RWPE1 (cell line): ENCODE measurements around the gene NPFFR1.
"Not testable (repeated sequence)": the region's sequence is repeated elsewhere in the genome, so short reads cannot be mapped to it uniquely, and the experiment has no call there.

Experiments
- CTCF ChIA-PET: fragments of 350-600 bp; sonication (Branson Sonifier 250); formaldehyde crosslinking; extraction: SDS; loops from one replicate; lab custom pipeline; 2021; lab: Yijun Ruan, JAX
- POLR2A ChIA-PET: fragments of 400-600 bp; formaldehyde crosslinking; extraction: SDS; loops from one replicate; lab custom pipeline; 2020; ENCODE audit warnings: antibody characterized with exemption; ENCODE audit not compliant: low non-redundant PET; lab: Yijun Ruan, JAX
- DNase-seq: peaks from one replicate; pipeline ENCODE4 v3.0.0; 2012; ENCODE audit warnings: low spot score
- H3K27ac ChIP-seq: fragments of 450-650 bp; 2 replicates; pipeline ENCODE4 v1.5.1; 2017
- TF ChIP-seq, protein P1 (sequence below): fragments of 450-650 bp; conservative IDR thresholded peaks from 2 replicates; pipeline ENCODE4 v1.5.1; 2017; ENCODE audit warnings: low read depth, mild to moderate bottlenecking

NPFFR1 gene

GRCh38 chr10:70223728-70224127, 60.1 kb downstream of the NPFFR1 start:
- ChIA-PET POLR2A (no interaction called here), CTCF (interaction anchor here (0.5 to 5.3 kb wide), 2 partner anchors 77 to 142 kb away, joined by 3 to 84 read pairs; partner anchors contain the start of gene TYSND1)
- no peak for DNase-seq
- TF ChIP-seq, protein P1, sequence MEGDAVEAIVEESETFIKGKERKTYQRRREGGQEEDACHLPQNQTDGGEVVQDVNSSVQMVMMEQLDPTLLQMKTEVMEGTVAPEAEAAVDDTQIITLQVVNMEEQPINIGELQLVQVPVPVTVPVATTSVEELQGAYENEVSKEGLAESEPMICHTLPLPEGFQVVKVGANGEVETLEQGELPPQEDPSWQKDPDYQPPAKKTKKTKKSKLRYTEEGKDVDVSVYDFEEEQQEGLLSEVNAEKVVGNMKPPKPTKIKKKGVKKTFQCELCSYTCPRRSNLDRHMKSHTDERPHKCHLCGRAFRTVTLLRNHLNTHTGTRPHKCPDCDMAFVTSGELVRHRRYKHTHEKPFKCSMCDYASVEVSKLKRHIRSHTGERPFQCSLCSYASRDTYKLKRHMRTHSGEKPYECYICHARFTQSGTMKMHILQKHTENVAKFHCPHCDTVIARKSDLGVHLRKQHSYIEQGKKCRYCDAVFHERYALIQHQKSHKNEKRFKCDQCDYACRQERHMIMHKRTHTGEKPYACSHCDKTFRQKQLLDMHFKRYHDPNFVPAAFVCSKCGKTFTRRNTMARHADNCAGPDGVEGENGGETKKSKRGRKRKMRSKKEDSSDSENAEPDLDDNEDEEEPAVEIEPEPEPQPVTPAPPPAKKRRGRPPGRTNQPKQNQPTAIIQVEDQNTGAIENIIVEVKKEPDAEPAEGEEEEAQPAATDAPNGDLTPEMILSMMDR = no peak
- no peak overlapping the region for H3K27ac ChIP-seq

DNA sequence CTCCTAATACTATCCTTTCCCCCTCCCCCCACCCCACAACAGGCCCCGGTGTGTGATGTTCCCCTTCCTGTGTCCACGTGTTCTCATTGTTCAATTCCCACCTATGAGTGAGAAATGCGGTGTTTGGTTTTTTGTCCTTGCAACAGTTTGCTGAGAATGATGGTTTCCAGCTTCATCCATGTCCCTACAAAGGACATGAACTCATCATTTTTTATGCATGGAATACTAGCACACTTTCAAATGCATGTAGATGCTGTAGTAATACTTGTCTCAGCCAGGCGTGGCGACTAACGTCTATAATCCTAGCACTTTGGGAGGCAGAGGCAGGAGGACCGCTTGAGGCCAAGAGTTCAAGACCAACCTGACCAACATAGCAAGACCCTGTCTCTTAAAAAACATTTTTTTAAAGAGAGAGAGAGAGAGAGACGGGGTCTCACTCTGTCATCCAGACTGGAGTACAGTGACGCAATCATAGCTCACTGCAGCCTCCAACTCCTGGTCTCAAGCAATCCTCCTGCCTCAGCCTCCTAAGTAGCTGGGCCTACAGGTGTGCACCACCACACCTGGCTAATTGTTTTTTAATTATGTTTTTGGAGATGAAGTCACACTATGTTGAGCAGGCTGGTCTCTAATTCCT, 60.9 kb downstream of the NPFFR1 start:
- ChIA-PET POLR2A (interaction anchor here (1.2 to 1.5 kb wide), 2 partner anchors 9 to 164 kb away, joined by 5 to 7 read pairs; no protein-coding TSS in a partner anchor), CTCF (interaction anchor here (2.0 to 5.3 kb wide), 3 partner anchors 45 to 165 kb away, joined by 10 to 84 read pairs (median 27); no protein-coding TSS in a partner anchor)
- DNase-seq = not testable (repeated sequence)
- peak overlapping the region; percentile 47 for H3K27ac ChIP-seq

- ChIA-PET POLR2A (interaction anchor here (1.2 to 1.5 kb wide), 2 partner anchors 9 to 165 kb away, joined by 5 to 7 read pairs; no protein-coding TSS in a partner anchor), CTCF (interaction anchor here (0.7 to 5.3 kb wide), 5 partner anchors 35 to 165 kb away, joined by 3 to 84 read pairs (median 10); no protein-coding TSS in a partner anchor)
- peak; percentile 85 for DNase-seq
- peak overlapping the region; percentile 72 for H3K27ac ChIP-seq
- TF ChIP-seq, protein P1 = no peak
These were observed 61.4 kb downstream of the NPFFR1 start for GRCh38 chr10:70222340-70222794.

DNA sequence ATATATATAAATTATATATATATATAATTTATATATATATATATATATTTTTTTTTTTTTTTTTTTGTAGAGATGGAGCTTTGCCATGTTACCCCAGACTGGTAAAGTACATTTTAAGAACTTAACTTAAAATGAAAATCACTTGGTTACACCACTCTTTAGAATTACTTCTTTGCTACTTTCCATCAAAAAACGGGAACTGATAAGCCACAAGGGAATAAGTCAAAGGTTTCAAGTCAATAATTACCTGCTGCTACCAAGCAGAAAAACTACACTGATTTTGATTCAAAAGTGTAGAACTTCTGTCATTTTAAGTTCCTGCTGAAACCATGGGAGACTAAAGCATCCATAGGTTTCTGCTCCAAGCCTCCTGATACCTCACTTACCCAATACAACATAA, 62.8 kb downstream of the NPFFR1 start:
- ChIA-PET POLR2A (interaction anchor here (1.5 kb wide), 1 partner anchor 166 kb away, joined by 5 read pairs; no protein-coding TSS in a partner anchor), CTCF (interaction anchor here (0.6 to 5.3 kb wide), 7 partner anchors 11 to 1433 kb away, joined by 3 to 84 read pairs (median 5); no protein-coding TSS in a partner anchor)
- TF ChIP-seq, protein P1 = no peak
- DNase-seq = no peak
- H3K27ac ChIP-seq = no peak overlapping the region

DNA sequence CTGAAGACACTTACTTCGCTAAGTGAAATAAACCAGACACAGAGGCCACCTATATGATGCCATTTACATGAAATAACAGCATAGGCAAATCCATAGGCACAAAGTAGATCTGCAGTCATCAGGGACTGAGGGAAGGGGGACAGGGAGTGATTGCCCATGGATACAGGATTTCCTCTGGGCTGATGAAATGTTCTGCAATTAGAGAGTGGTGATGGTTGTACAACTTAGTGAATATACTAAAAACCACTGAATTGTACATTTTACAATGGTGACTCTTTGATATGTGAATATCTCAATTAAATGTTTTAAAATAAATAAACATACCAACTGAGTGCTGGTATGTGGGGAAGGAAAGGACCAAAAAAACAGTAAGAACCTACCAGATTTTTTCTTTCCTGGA, 70.9 kb downstream of the NPFFR1 start:
- H3K27ac ChIP-seq = no peak overlapping the region
- no peak for DNase-seq
- TF ChIP-seq, protein P1 = no peak
- ChIA-PET CTCF (no interaction called here), POLR2A (no interaction called here)

DNA sequence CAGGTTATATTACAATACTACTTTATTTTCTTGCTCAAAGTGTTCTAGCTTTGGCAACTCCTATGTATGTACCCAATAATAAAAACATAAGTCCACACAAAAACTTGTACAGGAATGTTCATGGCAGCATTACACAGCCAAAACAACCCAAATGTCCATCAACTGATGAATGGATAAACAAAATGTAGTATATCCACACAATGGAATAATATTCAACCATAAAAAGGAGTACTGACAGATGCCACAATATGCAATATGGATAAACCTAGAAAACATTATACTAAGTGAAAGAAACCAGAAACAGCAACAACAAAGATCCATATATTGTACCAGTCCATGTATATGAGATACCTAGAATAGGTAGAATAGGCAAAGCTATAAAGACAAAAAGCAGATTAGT, 71.5 kb downstream of the NPFFR1 start:
- TF ChIP-seq, protein P1 = no peak
- no peak for DNase-seq
- CTCF ChIA-PET = no interaction called here
- POLR2A ChIA-PET = no interaction called here
- H3K27ac ChIP-seq = no peak overlapping the region

DNA sequence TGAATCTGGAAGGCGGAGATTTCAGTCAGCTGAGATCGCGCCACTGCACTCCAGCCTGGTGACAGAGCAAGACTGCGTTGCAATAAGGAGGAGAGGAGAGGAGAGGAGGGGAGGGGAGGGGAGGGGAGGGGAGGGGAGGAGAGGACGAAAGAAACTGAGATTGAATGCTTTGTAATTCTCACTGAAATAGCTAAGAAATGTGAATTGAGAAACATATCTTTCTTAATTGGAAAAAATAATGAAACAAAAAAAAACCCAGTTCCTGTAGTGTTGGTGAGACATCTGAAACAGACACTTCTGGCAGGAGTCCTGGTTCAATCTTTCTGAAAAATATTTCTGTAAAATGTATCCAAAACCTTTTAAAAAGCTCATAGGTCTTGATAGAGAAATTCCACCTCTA, 77.0 kb downstream of the NPFFR1 start:
- ChIA-PET POLR2A (no interaction called here), CTCF (interaction anchor here (0.5 to 0.7 kb wide), 3 partner anchors 74 to 181 kb away, joined by 3 to 4 read pairs (median 4); no protein-coding TSS in a partner anchor)
- TF ChIP-seq, protein P1 = no peak
- no peak for DNase-seq
- no peak overlapping the region for H3K27ac ChIP-seq
